PC-3 (cell line): ENCODE data around the gene KCTD17. TPM values are rescaled to one million over a fixed set of nuclear protein-coding genes. Genes with fewer than 3 reads are reported as not detected.

Experiments used
- ATAC-seq: fragments of 200-7000 bp; cut with Tn5 transposase; 2 replicates; pipeline ENCODE4 v1.9.1; 2020; ENCODE audit warnings: mild to moderate bottlenecking, moderate library complexity
- BruUV-seq: library from RNA; stranded (reverse); fragments of 400-500 nt; replicated peaks from 2 replicates; lab custom pipeline; 2021; lab: Mats Ljungman, UMichigan
- CTCF ChIA-PET: fragments of 300-600 bp; sonication (Branson Sonifier 250); formaldehyde crosslinking; loops from one replicate; lab custom pipeline; 2022; ENCODE audit warnings: antibody characterized with exemption; lab: Charles Lee
- POLR2A ChIA-PET: fragments of 300-600 bp; sonication (Branson Sonifier 250); formaldehyde crosslinking; loops from one replicate; lab custom pipeline; 2022; ENCODE audit warnings: antibody characterized with exemption; ENCODE audit not compliant: unreplicated experiment; lab: Charles Lee
- DNase-seq: peaks from one replicate; pipeline ENCODE4 v3.0.0-alpha.2; 2015
- H2AFZ ChIP-seq: fragments of 300-600 bp; sonication (generic); 2 replicates; pipeline ENCODE4 v1.6.0; 2016; ENCODE audit warnings: antibody characterized with exemption, low read length
- H3F3A ChIP-seq: fragments of 300-600 bp; sonication (generic); one replicate; pipeline ENCODE4 v1.6.0; 2017; ENCODE audit warnings: antibody characterized with exemption, low read length, control low read depth, mild to moderate bottlenecking; ENCODE audit not compliant: unreplicated experiment
- H3K27ac ChIP-seq: fragments of 300-600 bp; sonication (generic); 2 replicates; pipeline ENCODE4 v1.5.1; 2016; ENCODE audit warnings: mild to moderate bottlenecking, low read length
- H3K27me3 ChIP-seq: fragments of 300-600 bp; sonication (generic); 2 replicates; pipeline ENCODE4 v1.6.1; 2016; ENCODE audit warnings: low read length, mixed read lengths
- H3K36me3 ChIP-seq: fragments of 300-600 bp; sonication (generic); 2 replicates; pipeline ENCODE4 v1.6.1; 2016; ENCODE audit warnings: low read depth, mixed run types, low read length, mixed read lengths
- H3K4me1 ChIP-seq: fragments of 300-600 bp; sonication (generic); 2 replicates; pipeline ENCODE4 v1.5.1; 2016; ENCODE audit warnings: low read length; ENCODE audit not compliant: insufficient read depth
- H3K4me2 ChIP-seq: fragments of 300-600 bp; sonication (generic); 2 replicates; pipeline ENCODE4 v1.6.0; 2016; ENCODE audit warnings: low read length
- H3K4me3 ChIP-seq: fragments of 300-600 bp; sonication (generic); 2 replicates; pipeline ENCODE4 v1.5.1; 2016; ENCODE audit warnings: mild to moderate bottlenecking, low read length, mixed read lengths
- H3K79me2 ChIP-seq: fragments of 300-600 bp; sonication (generic); 2 replicates; pipeline ENCODE4 v1.6.1; 2017; ENCODE audit warnings: low read length, mixed read lengths
- H3K9ac ChIP-seq: fragments of 300-600 bp; sonication (generic); 2 replicates; pipeline ENCODE4 v1.6.0; 2016; ENCODE audit warnings: mild to moderate bottlenecking, low read length
- H3K9me2 ChIP-seq: fragments of 300-600 bp; sonication (generic); replicated peaks from 2 replicates; pipeline ENCODE4 v1.6.1; 2016; ENCODE audit warnings: mixed run types, low read length, mixed read lengths
- H3K9me3 ChIP-seq: fragments of 300-600 bp; sonication (generic); 2 replicates; pipeline ENCODE4 v1.6.1; 2016; ENCODE audit warnings: low read length, mixed read lengths
- H4K20me1 ChIP-seq: fragments of 300-600 bp; sonication (generic); 2 replicates; pipeline ENCODE4 v1.6.1; 2016; ENCODE audit warnings: low read length, mixed read lengths
- CTCF ChIP-seq: fragments of 300-600 bp; sonication (generic); conservative IDR thresholded peaks from 2 replicates; pipeline ENCODE4 v1.5.1; 2017; ENCODE audit warnings: antibody characterized with exemption, low read depth, mild to moderate bottlenecking, low read length
- EZH2 ChIP-seq: fragments of 300-600 bp; sonication (generic); IDR thresholded peaks from one replicate; pipeline ENCODE4 v1.6.1; 2017; ENCODE audit warnings: antibody characterized with exemption, mild to moderate bottlenecking, low read length; ENCODE audit not compliant: unreplicated experiment
- EZH2phosphoT487 ChIP-seq: fragments of 300-600 bp; sonication (generic); IDR thresholded peaks from 2 replicates; pipeline ENCODE4 v1.6.1; 2018; ENCODE audit warnings: mild to moderate bottlenecking, antibody characterized with exemption, low read length, borderline replicate concordance
- intact Hi-C: fragments of 100-400 bp; cut with micrococcal nuclease; formaldehyde crosslinking; loops from 2 replicates; pipeline ENCODE4 v1.9.0; 2023
- total RNA-seq: library from RNA; depleted of rRNA; stranded (reverse); fragments of >200 nt; gene quantifications from 2 replicates; pipeline ENCODE4 v1.2.3, GENCODE V29; 2014

The KCTD17 gene
- total RNA-seq, 1 experiment from 2014 or later = 25.9 TPM

- Histone ChIP-seq H3K79me2 (no peaks in the 10 kb centered on the region), H3K4me3 (no peak overlapping the region), H3F3A (no peaks in the 10 kb centered on the region), H3K4me1 (no peaks in the 10 kb centered on the region), H2AFZ (no peak overlapping the region), H3K27me3 (no peaks in the 10 kb centered on the region), H3K9me3 (no peaks in the 10 kb centered on the region), H4K20me1 (no peaks in the 10 kb centered on the region), H3K4me2 (no peak overlapping the region), H3K36me3 (no peaks in the 10 kb centered on the region), H3K9ac (no peak overlapping the region), H3K9me2 (no peaks in the 10 kb centered on the region), H3K27ac (no peak overlapping the region)
- POLR2A ChIA-PET = no interaction called here
- TF ChIP-seq EZH2 = no peak
- TF ChIP-seq CTCF = no peak
- TF ChIP-seq EZH2phosphoT487 = no peak
- ATAC-seq (no peak), DNase-seq (no peak)
- BruUV-seq = no TSS peak
- CTCF ChIA-PET = no interaction called here
- intact Hi-C loops = no loop called here
These were observed 30.8 kb downstream of the KCTD17 start for GRCh38 chr22:37082251-37082873.

GRCh38 chr22:37083914-37084313 is 32.4 kb downstream of the KCTD17 start:
- BruUV-seq = no TSS peak
- DNase-seq = no peak
- Histone ChIP-seq H2AFZ (no peak overlapping the region), H4K20me1 (no peaks in the 10 kb centered on the region), H3K4me3 (no peak overlapping the region), H3K9me2 (no peaks in the 10 kb centered on the region), H3K36me3 (no peaks in the 10 kb centered on the region), H3K4me2 (no peak overlapping the region), H3K9ac (no peak overlapping the region), H3K27me3 (no peaks in the 10 kb centered on the region), H3K9me3 (no peaks in the 10 kb centered on the region), H3K79me2 (no peaks in the 10 kb centered on the region), H3F3A (no peaks in the 10 kb centered on the region), H3K27ac (no peak overlapping the region), H3K4me1 (no peaks in the 10 kb centered on the region)
- ChIA-PET CTCF (no interaction called here), POLR2A (no interaction called here)
- no peak for ATAC-seq
- TF ChIP-seq EZH2 (no peak), EZH2phosphoT487 (no peak), CTCF (no peak)
- intact Hi-C loops = no loop called here

- POLR2A ChIA-PET = no interaction called here
- H3K9ac ChIP-seq = no peak overlapping the region
- no peaks in the 10 kb centered on the region for H3K36me3 ChIP-seq
- H3K27ac ChIP-seq = no peak overlapping the region
- no peaks in the 10 kb centered on the region for H3K9me2 ChIP-seq
- H3K4me1 ChIP-seq = no peaks in the 10 kb centered on the region
- ATAC-seq (no peak), DNase-seq (no peak)
- no peak for TF ChIP-seq CTCF
- no peak for TF ChIP-seq EZH2phosphoT487
- TF ChIP-seq EZH2 = no peak
- no peaks in the 10 kb centered on the region for H3K79me2 ChIP-seq
- H2AFZ ChIP-seq = no peak overlapping the region
- no TSS peak for BruUV-seq
- intact Hi-C loops = no loop called here
- H3F3A ChIP-seq = no peaks in the 10 kb centered on the region
- no peak overlapping the region for H3K4me2 ChIP-seq
- no peaks in the 10 kb centered on the region for H4K20me1 ChIP-seq
- H3K4me3 ChIP-seq = no peak overlapping the region
- CTCF ChIA-PET = no interaction called here
- no peaks in the 10 kb centered on the region for H3K27me3 ChIP-seq
- H3K9me3 ChIP-seq = no peaks in the 10 kb centered on the region
These were observed 32.8 kb downstream of the KCTD17 start for GRCh38 chr22:37084385-37084784.
